AML-193 (cell line): ENCODE measurements around the gene CSMD2.
"Not testable (repeated sequence)": the region's sequence is repeated elsewhere in the genome, so short reads cannot be mapped to it uniquely, and the experiment has no call there.

ENCODE experiments used
- DNase-seq, 2 experiments: peaks; one replicate each; lab custom pipeline; 2025; lab: John Stamatoyannopoulos, UW

The CSMD2 gene

DNA sequence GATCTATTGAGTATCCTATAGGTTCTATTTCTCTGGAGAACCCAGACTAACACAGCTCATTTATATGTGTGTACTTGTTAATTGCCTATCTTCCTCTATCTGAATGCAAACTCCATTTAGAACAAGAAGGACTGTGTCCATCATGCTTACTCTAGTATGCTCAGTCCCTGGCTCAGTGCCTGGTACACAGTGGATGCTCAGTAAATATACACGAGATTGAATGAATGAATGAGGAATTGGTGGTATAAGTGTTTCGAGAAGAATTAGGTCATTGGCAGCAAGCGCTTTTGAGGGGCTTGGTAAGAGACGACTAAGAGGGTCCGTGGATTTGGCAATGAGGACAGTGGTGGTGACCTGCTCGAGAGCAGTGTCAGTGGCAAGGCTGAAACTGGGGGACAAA, 112.5 kb downstream of the CSMD2 start:
- DNase-seq, result no peak

DNA sequence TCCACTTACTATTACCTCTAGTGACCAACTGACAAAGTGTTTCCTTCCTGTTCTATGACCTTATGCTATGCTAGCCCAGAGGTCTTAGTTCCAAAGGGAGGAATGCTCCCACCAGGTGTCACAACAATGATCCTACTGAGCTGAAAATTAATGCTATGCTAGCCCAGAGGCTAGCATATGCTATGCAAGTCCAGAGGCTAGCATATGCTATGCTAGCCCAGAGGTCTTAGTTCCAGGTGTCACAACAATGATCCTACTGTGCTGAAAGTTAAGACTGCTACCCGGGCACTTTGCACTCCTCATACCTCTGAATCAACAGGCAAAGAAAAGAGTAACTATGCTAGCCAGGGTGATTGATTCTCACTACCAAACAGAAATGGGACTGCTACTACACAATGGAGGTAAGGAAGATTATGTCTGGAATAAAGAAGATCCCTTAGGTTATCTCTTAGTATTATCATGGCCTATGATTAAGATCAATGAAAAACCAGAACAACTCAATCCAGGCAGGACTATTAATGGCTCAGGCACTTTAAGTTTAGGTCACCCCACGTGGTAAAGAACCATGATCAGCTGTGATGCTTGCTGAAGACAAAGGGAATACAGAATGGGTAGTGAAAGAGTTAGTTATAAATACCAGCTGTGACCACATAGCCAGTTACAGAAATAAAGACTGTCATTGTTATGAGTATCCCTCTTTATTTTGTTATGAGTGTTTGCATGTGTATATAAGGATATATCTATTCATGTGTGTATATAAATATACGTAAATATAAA, 114.1 kb downstream of the CSMD2 start:
- no peak for DNase-seq

DNA sequence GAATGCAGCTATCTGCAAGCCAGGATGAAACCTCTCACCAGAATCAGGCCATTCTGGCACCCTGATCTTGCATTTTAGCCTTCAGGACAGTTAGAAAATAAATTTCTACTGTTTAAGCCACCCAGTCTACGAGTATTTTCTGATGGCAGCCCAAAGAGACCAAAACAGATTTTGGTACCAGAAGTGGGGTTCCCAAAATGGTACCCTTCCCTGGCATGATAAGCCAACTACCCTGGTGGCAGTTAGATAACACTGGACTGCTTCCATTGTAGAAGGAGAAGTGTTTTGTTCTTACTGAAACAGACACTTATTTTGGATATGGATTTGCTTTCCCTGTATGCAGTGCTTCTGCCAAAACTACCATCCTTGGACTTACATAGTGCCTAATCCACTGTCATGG, 115.0 kb downstream of the CSMD2 start:
- no peak for DNase-seq

DNA sequence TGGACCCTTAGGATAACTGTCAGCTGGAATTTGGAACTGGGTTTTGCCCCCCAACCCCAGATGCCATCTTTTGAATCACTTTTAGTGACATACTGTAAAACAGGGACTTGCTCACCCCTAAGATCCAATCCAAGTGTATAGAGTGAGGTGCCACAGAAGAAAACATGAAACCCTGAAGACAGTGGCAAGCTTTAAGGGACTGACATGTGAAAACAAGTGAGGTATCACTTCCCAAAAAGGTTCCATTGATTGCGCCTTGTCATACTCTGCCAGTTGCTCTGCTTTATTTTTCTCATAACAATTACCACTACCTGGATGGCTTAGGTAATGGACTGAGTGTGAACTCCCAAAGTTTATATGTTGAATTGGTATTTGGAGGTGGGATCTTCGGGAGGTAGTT, 115.6 kb downstream of the CSMD2 start:
- no peak for DNase-seq

DNA sequence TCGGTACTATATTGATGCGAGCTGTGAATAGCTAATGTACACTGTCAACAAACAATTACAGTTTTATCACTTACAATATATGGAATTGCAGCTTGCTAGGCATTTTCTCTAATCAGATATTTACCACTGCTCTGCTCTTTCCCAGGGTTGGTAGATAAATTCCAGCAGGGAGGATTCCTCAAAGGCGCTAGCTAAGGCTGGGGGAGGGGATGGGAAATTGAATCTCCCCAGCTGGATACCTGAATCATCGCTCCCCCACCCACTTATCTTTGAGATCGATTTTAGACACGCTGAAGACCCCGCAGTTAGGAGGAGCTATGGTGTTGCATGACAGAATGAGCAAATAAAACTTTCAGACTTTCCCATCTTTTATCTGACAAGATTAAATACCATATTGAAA, 127.2 kb downstream of the CSMD2 start:
- no peak for DNase-seq

DNA sequence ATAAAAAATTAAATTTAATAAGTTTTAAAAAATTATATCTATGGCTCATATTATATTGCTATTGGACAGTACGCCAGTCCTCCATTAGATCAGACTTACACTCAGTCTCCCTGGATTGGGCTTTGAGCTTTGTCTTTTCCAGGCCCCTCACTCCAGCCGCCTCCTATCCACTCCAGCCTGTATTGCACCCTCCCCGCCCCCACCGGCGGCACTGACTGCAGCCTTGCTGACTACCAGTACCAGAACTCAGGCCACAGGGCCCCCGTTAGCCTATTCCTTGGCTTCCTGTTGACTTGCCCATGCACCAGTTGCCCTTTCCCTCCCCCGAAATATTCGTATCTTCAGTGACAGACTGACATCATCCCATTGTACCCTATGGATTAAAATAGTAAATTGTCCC, 127.9 kb downstream of the CSMD2 start:
- no peak for DNase-seq

DNA sequence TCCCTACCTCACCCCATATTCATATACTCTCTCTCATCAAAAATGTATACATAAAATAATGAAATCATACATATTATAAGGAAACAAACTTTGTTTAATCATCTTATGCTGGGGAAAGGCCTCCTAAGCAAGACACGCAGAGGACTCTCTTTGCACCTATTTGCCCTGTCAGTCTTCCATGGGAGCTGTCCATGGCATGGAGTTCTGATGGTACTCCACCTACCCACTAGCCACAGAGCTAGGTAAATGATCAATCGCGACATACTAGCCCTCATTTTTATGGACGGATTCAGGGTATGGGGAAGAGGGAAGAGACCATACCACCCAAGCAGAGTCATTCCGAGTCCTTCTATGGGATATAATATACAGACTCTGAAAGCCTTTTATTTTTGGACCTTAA, 131.0 kb downstream of the CSMD2 start:
- no peak for DNase-seq

DNA sequence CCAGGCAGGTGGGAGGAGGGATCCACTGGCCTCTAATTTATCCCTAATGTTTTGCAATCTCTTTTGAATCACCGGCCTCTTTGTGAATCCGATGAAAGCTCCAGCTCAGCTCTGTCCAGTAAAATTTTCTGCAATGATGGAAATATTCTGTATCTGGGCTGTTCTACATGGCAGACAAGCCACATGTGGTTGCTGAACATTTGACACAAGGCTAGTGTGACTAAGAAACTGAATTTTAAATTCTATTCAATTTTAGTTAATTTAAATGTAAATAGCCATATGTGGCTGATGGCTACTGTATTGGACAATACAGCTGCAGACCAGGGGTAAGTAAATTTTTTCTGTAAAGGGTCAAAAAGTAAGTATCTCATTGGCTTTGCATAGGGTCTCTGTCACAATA, 135.1 kb downstream of the CSMD2 start:
- DNase-seq, result no peak

DNA sequence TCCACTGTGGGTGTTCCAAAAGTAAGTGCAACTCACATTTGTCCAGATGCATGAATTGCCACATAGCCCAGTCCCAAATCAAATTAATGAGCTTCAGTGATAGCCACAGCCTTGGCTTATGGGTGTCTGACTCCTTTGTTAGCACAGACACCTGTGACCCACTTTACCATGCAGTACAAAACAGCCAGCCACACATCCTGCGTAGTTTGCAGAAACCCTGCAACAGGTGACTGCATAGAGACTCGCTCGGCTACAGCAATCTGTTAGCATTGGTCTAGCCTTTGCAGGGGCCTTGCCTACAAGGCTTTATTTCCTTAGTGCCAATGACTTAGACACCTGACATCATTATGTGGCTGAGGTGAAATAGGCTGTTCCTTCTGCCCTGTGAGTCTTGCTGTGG, 135.5 kb downstream of the CSMD2 start:
- DNase-seq, result no peak

DNA sequence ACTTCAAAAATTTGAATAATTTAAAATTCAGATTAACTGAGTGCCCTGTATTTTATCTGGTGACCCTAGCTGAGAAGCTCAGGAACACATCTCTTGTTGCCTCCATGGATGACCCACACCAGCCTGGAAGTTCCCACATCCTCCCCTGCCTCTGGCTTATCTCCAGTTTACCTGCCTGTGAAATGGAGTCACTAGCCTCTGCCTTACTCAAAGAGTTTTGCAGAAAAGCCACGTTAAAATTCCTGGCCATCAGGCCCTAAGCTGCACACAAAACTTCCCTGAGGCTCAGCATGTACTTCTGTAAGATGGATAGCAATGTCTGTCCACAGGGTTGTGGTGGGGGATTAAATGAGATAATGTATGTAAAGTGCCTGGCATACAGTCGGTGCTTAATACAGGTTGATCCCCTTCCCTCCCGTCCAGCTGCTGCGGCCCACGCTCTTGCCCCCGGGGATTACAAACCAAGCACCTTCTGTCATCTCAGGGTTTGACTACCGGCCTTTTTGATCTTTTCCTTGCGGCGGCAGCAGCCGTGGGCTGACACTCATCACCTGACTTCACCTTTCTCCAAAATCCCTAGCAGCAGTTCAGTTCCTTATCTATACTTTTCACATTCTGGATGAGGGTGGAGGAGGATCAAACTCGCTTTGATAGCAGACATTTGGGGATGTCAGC, 136.5 kb downstream of the CSMD2 start:
- no peak for DNase-seq

DNA sequence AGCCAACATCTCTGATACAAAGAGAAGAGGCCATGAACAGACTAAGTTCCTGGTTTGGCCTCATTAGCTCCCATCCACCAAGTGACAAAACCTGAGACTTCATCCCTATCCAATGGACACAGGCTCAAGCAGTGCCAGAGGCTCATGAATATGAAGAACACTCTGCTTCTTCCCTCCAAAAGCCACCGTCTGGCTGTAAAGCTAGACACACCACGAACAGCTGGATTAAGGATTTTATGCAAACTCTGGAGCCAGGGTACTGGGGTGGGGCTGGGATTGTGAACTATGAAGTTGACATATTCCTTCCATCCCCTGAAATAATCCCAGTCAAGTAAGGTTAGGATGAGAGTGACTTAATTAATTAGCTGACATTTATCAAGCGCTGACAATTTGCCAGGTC, 139.4 kb downstream of the CSMD2 start:
- DNase-seq, result no peak

DNA sequence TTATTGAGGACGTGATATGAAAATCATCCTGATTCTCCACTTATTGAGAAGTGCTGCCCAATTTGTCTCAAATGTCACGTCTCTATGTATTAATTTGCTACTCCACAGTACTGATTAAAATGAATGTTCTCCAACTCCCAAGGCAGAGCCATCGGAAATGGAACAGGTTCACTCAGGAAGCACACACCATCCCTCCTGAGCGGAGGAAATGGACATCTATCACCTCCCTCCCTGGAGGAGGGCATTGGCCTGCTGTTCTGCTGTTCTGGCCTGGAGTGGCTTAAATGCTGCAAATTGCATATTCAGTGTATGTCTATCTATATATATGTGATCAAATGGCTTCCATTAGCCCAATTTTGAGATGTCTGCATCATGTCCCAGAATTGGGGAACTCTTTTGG, 140.5 kb downstream of the CSMD2 start:
- no peak for DNase-seq

DNA sequence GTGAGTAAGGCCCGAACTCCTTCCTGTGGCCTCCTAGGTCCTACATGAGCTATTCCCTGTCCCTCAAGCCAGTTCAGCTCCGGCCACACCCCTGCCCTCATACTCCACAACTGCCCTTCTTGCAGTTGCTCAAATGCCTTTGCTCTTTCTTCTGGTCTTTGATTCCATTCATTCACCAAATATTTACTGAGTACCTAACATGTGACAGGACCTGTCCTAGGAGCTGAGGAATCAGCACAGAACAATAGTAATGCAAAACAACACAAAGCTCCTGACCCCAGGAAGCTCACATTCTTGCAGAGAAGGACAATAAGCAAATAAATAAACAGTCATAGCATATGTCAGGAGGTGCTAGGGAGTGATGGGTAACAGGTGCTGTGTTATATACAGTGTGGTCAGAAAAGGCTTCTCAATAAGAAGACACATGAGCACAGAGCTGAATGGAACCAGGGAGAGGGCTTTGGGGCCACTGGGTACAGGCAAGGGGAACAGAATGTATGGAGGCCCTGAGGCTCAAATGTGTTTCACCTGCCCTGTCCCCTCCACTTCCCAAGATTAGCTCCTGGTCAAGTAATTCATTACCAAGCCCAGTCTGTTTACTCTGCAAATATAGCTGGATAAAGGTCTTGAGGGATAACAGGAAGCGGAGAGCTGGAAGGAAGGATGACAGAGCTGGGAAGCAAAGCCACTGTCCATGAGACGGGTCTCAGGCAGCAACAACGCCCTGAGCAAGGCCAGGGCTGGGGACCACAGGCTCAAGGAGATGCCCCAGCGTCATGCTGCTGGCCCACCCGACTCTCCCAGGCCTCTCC, 145.1 kb downstream of the CSMD2 start:
- DNase-seq, result no peak

DNA sequence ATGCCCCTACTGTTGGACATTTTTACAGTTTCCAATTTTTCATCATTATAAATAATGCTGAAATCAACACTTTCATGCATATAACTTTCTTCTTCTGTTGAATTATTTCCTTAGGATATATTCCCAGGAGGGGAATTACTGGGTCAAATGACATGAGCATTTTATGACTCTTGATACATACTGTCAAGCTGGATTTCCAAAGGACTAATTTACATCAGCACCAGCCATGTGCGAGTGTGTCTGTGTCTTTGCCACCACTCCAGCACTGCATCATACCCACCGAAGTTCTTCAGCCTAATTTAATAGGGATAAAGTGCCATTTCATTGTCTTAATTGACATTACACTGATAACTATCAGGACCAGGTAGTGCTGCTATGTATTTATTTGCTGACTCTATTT, 146.7 kb downstream of the CSMD2 start:
- no peak for DNase-seq

DNA sequence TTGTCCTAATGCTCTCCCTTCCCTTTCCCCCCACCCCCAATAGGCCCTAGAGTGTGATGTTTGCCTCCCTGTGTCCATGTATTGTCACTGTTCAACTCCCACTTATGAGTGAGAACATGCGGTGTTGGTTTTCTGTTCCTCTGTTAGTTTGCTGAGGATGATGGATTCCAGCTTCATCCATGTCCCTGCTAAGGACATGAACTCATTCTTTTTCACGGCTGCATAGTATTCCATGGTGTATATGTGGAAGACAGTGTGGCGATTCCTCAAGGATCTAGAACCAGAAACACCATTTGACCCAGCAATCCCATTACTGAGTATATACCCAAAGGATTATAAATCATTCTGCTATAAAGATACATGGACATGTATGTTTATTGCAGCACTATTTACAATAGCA, 148.7 kb downstream of the CSMD2 start:
- DNase-seq, result not testable (repeated sequence)

DNA sequence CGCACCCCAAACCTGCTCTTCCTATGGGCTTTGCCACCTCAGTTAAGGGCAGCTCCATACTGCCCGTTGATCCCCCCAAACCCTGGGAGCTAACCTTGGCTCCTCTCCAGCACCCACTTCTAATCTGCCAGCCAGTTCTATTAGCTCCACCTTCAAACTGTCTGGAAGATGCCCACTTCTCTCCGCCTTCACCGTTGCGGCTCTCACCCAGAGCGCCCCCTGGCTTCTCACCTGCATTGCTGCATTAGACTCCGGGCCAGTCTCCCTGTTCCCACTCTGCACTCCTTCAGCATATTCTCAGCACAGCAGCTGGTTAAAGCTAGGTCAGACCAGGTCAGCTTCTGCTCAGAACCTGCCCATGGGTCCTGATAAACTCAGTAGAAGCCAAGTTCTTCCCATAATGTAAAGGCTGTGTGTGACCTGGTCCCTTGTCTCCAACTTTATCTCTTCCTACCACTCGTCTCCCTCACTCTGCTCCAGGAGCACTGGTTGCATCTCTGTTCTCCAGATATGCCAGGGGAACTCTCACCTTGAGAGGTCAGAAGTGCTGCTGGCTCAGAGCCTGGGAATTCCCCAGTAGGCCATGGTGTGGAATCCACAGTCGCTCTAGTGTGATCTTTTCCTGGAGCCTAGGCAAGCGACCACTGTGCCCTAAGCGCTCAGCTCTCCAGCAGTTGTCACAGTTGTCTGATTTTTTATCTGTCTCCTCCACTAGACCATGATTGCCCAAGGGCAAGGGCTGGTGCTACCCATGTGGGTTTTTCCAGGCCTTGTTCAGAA, 150.9 kb downstream of the CSMD2 start:
- DNase-seq, result no peak

DNA sequence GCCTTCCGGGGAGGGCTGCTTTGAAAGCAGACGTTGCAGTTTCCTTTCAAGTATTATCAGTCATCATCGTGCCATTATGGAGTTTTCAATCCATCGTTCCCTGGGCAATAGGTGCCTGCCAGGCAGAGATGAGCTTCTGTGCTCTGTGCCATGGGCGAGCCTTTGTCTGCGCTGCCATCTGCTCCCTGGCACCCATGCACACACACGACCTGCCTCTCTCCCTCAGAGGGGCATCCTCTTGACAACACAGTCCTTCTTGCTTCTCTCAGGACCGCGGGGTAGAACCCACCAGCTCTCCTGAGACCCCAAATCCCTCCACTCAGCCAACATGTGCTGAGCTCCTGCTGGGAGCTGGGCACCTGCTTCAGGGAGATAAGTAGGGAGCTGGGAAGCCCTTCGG, 151.9 kb downstream of the CSMD2 start:
- no peak for DNase-seq

DNA sequence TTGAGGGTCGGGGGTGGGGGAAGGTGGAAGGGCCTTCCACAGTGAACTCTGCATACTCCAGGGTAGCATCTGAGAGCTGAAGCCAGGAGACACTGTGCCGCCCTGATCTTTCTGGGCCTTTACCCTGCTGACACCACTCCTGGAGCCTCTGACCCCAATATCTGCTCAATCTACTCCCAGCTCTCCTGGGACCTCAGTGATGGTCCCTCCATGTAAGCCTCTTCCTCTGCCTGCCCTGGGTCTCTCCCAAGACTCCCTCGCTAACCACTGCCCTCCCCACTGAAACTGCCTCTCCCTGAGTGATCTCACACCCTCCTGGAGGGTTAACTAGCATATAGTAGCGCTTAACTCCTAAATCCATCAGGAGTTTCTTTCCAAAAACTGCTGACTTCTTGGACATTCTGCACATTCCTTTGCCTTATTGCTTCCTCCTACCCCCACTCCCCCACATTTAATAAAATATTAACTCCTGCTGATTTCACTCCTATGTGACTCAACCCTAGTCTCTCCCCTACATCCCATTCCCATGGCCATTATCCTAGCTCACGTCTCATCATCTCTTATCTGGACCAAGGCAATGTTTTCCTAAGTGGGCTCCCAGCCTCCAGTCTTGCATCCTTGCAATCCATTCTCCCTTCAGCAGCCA, 155.6 kb downstream of the CSMD2 start:
- no peak for DNase-seq

DNA sequence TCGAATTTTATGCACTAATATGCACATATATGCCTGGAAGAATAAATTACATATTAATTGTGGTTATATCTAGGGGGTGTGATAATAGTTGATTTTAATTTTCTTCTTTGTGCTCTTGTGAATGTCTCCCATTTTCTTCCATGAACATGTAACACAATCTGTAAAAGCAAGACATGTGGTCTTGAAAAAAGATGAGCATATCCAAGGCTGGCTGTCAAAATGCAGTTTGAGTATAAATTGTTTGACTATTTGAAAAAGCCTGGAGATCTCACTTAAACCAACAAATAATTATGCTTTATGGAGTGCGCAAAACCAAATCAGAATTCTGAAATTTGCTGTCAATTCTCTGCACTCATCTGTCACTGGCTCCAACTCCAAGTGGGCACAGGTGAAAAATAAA, 157.3 kb downstream of the CSMD2 start:
- no peak for DNase-seq

DNA sequence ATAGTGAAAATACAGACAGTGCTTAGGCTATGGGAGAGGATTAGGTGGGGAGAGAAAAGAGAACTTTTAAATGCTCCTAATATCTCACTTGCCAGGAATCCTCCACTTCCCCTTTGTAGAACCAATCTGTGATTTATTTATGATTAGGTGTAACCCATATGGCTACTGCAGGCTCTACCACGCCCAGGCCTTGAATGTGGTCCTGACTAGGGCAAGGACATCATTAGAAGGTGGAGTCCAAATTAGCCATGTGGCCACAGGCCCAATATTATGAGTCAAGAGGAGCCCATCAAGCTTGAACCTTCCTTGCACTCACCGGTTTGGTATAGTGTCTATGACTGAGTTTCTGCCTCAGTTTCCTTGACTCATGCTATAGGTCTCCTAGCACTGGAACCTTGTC, 159.7 kb downstream of the CSMD2 start:
- no peak for DNase-seq

DNA sequence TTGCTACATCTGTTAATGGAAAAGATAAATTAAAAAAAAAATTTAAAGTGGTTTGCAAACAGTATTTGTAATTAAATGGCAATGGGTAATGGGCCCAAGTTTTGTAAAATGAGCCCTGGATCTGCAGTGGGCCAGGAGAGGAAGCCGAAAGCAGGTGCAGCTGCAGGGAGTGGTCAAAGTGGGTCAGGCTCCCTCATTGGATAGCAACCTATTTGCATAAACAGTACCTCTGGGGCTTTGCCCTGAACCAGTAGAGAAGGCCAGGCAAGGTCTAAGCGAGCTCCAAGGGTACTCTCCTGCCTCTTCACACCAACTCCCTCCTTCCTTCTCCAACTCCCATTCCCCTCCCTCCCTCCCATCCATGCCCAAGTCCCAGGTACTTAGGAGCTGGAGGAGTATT, 162.2 kb downstream of the CSMD2 start:
- no peak for DNase-seq
